Right ventricle myocardium superior (tissue), 1 donor: ENCODE data around the gene ZNF462. TPM values are rescaled to one million over a fixed set of nuclear protein-coding genes. Genes with fewer than 3 reads are reported as not detected.
A peak's percentile ranks its signal among the peaks of the same experiment; 100 is the strongest.
"Not testable (repeated sequence)": the region's sequence is repeated elsewhere in the genome, so short reads cannot be mapped to it uniquely, and the experiment has no call there.

ENCODE experiments used
- ATAC-seq: fragments of 200-7000 bp; cut with Tn5 transposase; one replicate; pipeline ENCODE4 v1.9.1; 2020; ENCODE audit warnings: mild to moderate bottlenecking; ENCODE audit not compliant: poor library complexity
- DNase-seq: peaks from one replicate; pipeline ENCODE4 v3.0.0-alpha.2; 2020
- intact Hi-C: fragments of 100-400 bp; cut with DNase I; formaldehyde crosslinking; loops from one replicate; pipeline ENCODE4 v1.11.2; 2022
- total RNA-seq: library from RNA; stranded (reverse); fragmentation: NEBNext Ultra II Directional; extraction: Animal tissue kit (Norgen Biotek cat#: 25700); gene quantifications from one replicate; pipeline ENCODE4 v1.2.1, GENCODE V29; 2021
- donor health status: DM: no; HTN: yes; CAD: no; lungs with severe emphysema.

Gene ZNF462
- total RNA-seq, 1 donor from 2014 or later = 21.2 TPM

- no peak for DNase-seq
- ATAC-seq = no peak
- intact Hi-C loops = no loop called here
Observed at GRCh38 chr9:106883030-106883429, 20.1 kb downstream of the ZNF462 start.

- intact Hi-C loops = no loop called here
- no peak for DNase-seq
Observed at GRCh38 chr9:106883626-106884190, 20.7 kb downstream of the ZNF462 start.

GRCh38 chr9:106885451-106885850, 22.5 kb downstream of the ZNF462 start:
- no peak for DNase-seq
- intact Hi-C loops = no loop called here
- peak; percentile 39 for ATAC-seq

More at GRCh38 chr9:106883626-106884190, 20.7 kb downstream of the ZNF462 start:
- no peak for ATAC-seq

DNA sequence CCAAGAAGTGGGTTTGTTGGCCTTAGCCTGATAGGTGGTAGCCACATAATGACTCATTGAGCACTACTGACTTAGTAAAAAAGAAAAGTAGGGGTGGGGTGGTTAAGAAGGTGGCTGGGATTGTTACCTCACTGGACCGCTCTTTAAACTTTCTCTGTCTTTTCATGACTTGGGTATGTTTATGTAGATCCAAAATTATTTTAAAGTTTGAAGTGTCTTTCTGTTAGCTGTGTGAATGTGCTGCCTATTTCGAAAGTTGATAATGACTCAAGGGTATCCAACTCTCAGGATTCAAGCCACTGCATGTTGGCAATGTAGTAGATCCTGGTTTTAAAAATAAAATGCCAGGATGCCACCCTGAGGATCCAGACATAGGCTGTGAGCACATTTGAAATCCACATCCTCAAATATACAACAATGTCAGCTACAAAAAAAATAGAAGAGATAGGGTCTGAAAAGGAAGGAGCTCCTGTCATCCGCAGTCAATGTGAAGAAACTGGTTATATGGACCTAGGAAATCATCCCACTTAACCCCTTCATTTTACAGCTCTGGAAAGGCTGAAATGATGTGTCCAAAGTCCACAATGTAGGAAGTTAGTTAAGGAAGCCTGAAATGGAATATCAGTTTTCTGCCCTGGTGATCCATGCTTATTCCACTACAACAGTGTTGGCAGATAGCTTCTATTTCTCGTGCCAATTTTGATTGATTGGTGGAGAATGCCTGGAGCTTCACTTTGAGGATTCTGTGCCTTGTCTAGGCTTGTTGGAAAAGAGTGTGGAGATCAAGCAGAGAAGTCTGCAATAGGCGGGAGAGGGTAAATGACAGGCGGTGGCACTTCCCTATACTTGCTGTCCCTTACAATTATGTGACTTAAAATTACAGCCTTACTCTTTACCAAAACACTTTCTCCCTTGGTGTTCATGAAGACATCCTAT, 23.4 kb downstream of the ZNF462 start:
- DNase-seq = no peak
- intact Hi-C loops = no loop called here
- ATAC-seq = peak; percentile 65

DNA sequence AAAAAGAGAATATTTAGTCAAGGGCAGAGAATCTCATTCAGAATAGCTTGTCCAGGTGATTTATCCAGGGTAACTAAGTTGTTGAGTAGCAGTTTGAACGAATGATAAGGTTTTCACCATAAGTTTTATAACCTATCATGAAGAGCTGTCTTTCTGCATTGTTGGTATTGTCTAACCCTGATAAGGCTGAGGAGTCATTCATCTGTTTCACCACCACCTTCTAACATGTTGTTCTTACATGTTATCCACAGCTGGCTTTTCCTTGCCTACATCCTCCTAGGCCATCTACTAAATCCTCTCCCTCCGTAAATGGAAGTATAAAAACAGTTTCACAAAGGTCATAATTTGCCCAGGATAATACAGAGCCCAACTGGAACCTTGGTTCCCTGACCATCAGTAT, 24.1 kb downstream of the ZNF462 start:
- intact Hi-C loops = no loop called here

DNA sequence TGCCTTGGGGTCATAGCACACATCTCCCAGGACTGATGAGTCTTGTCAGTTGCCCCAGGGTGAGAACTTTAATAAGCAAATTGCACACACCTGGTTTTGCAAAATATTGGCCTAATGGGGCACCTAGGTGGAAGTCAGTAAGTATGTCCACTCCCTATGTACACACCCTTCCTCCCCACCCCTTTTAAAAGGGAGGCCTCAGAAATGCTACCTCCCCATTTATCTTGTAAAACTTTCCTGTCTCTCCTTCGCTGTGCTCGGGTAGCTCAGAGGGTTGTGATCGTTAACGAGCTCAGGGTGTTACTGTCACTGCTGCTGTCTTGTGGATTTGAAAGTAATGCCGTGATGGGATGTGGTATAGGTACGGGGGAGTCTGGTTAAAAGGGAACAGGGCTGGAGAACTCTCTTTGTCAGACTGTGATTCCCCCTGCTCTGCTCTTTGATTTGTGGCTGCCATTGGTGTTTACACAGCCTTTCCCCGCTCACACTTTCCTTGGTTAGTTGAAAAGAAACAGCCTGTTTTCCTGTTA, 26.2 kb downstream of the ZNF462 start:
- DNase-seq (no peak), ATAC-seq (no peak)
- intact Hi-C loops = no loop called here

More for the DNA sequence above, 24.1 kb downstream of the ZNF462 start:
- DNase-seq (no peak), ATAC-seq (no peak)

GRCh38 chr9:106890608-106891007, 27.6 kb downstream of the ZNF462 start:
- intact Hi-C loops = no loop called here
- ATAC-seq = no peak

DNA sequence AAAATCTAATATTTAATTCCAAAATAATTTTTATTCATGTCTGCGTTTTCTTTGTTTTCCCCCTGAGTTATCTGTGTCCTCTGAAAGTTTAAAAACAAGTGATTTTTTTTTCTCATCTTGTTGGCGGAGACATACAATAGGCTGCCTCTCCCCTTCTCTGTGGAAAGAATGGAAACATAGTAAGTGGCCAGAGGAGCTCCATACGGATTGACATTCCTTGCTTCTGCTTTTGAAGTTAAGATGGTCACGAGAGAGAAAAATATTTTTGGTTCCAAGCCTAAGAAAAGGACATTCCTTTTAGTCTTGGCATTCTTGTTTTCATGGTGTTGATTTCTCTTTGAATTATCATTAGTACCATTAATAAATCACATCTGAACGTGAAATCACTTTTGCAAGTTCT, 28.3 kb downstream of the ZNF462 start:
- ATAC-seq (no peak), DNase-seq (no peak)
- intact Hi-C loops = no loop called here

More at GRCh38 chr9:106890608-106891007, 27.6 kb downstream of the ZNF462 start:
- DNase-seq = no peak

- peak; percentile 63 for ATAC-seq
- intact Hi-C loops = no loop called here
- DNase-seq = no peak
Observed at GRCh38 chr9:106892632-106893031, 29.7 kb downstream of the ZNF462 start.

GRCh38 chr9:106893088-106893487, 30.1 kb downstream of the ZNF462 start:
- intact Hi-C loops = no loop called here
- ATAC-seq (no peak), DNase-seq (no peak)

- no peak for DNase-seq
- intact Hi-C loops = no loop called here
- ATAC-seq = no peak
Observed at GRCh38 chr9:106896695-106897094, 33.7 kb downstream of the ZNF462 start.

- DNase-seq = no peak
- ATAC-seq = no peak
- intact Hi-C loops = no loop called here
Observed at GRCh38 chr9:106897236-106897635, 34.3 kb downstream of the ZNF462 start.

- peak; percentile 20 for ATAC-seq
Observed at GRCh38 chr9:106897751-106898150, 34.8 kb downstream of the ZNF462 start.

GRCh38 chr9:106900523-106900922, 37.6 kb downstream of the ZNF462 start:
- ATAC-seq, intact Hi-C loops, DNase-seq: not testable (repeated sequence)

More at GRCh38 chr9:106897751-106898150, 34.8 kb downstream of the ZNF462 start:
- intact Hi-C loops = no loop called here
- DNase-seq = no peak

DNA sequence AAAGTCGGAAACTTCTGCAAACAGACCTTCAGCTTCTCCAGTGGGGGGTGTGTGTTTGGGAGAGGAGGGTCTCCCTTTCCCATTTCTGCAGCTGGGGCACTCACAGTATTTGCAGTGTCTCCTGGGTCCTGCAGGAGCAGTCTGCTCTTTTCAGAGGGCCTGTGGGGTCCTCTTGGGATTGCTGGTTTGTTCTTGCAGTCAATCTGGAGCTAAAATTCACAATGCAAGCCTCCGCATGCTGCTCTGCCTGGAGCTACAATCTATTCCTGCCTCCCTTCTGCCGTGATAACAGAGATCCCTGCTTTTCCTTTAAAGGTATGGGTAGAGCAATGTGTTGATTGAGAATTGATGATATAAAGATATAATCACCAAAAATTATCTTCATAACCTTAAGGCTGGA, 43.2 kb downstream of the ZNF462 start:
- intact Hi-C loops = no loop called here
- ATAC-seq (no peak), DNase-seq (no peak)

DNA sequence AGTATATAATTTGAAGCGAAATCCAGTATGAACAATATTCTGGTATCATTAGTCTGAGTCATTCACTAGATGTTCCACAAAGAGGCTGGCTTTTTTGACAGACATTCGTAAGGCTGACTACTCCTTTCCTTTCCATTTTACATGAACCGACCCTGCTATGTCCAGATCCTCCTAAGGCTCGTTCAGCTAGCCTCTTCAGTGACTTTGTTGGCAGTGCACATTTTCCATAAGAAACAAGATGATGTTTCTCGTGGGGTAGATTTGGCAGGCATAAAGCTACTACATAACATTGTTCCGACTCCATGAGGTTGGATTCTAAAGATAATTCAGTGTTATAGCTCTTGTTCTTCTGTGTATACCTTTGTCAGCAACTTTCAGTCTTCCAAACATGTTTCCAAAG, 49.0 kb downstream of the ZNF462 start:
- DNase-seq (no peak), ATAC-seq (no peak)
- intact Hi-C loops = no loop called here

- intact Hi-C loops = no loop called here
- no peak for ATAC-seq
- no peak for DNase-seq
Observed at GRCh38 chr9:106913276-106913675, 50.3 kb downstream of the ZNF462 start.

DNA sequence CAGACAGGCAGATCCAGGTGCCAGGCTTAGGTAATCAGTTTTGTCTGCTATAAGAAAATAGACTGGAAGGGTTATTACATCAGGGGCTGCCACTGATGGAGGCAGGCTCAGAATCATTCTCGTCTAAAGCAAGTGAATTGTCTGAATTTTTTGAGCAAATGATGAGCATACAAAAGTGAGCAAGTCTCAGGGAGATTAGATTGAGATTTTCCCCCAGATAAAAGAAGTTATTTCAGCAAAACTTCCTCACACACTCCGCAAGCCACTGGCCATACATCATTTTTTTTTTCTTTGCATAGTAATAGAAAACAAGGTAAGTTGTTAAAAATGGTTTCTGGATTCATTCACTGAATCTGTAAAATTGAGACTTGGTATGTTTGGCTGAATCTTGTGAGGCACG, 52.9 kb downstream of the ZNF462 start:
- intact Hi-C loops = no loop called here
- ATAC-seq = no peak
- DNase-seq = no peak

DNA sequence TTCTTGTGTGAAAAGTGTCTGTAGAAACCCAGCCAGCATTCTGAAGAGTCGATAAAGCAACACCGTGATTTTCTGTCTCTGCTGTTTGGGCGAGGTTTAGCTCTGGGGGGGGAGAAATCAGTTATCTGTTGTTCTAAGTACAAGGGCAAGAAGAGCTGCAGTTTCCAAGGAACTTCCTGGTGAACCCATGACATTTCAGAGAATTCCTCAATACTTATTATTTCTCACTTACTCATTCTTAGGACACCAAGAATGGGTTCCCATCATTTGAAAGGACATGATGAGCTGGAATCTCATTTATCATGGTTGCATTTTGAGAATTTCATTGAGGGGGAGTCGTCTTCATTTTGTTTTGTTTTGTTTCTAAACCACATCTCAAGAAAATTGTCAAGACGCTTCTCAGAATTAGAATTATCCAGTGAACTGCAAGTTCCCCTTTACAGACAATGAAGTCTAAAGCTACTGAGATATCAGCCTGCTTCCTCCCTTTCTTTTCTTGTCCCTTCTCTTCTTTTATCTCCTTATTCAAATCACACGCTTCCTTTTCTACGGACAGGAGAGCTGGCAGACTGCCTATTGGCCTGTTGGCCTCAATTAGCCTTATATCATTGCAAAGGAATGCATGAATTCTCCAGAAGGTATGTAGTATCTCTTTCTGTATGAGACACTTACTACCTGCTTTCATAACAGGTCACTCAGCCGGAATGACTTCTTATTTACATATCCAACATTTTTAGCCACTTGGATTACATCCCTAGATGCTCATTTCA, 53.7 kb downstream of the ZNF462 start:
- no peak for ATAC-seq
- DNase-seq = no peak
- intact Hi-C loops = no loop called here
